ENCODE data around the gene HAX1. TPM values are rescaled to one million over a fixed set of nuclear protein-coding genes. Genes with fewer than 3 reads are reported as not detected.

Gene HAX1
- total RNA-seq, 1 experiment from 2014 or later = 134 TPM

GRCh38 chr1:154290921-154291320 is 18.5 kb downstream of the HAX1 start:
- ChIA-PET POLR2A (ENCODE audit: low non-redundant PET) (no interaction called here), CTCF (interaction anchor here (1.0 kb wide), 1 partner anchor 35 kb away, joined by 3 read pairs; no protein-coding TSS in a partner anchor)
- H3K4me1 ChIP-seq (ENCODE audit: insufficient read depth, low read length, poor library complexity, severe bottlenecking) = no peaks in the 10 kb centered on the region
- peaks cover 12% of the 10 kb centered on the region for H3K9me3 ChIP-seq (ENCODE audit: low read depth, low read length, poor library complexity, severe bottlenecking)
- intact Hi-C loops (cut with micrococcal nuclease; ENCODE audit: unreplicated experiment) = no loop called here
- no peak overlapping the region for H3K4me3 ChIP-seq (ENCODE audit: low read depth, low read length, poor library complexity, severe bottlenecking)
- DNase-seq (ENCODE audit: low spot score) = no peak
- H3K36me3 ChIP-seq (ENCODE audit: insufficient read depth, low read length, poor library complexity, severe bottlenecking) = no peaks in the 10 kb centered on the region
- TF ChIP-seq EZH2 (IDR thresholded peaks at IDR 0.05; ENCODE audit: borderline replicate concordance, low read depth, low read length, poor library complexity, severe bottlenecking) (no peak), CTCF (conservative IDR thresholded peaks at IDR 0.05; ENCODE audit: low read depth, low read length) (no peak)
- no peaks in the 10 kb centered on the region for H3K27me3 ChIP-seq (replicated peaks; ENCODE audit: insufficient read depth, low read depth, low read length, poor library complexity)
- H3K27ac ChIP-seq (ENCODE audit: low read depth, low read length, poor library complexity, severe bottlenecking) = no peak overlapping the region
- BruUV-seq (replicated peaks) = no TSS peak

- Histone ChIP-seq H3K36me3 (ENCODE audit: insufficient read depth, low read length, poor library complexity, severe bottlenecking) (no peaks in the 10 kb centered on the region), H3K9me3 (ENCODE audit: low read depth, low read length, poor library complexity, severe bottlenecking) (peaks cover 12% of the 10 kb centered on the region), H3K4me1 (ENCODE audit: insufficient read depth, low read length, poor library complexity, severe bottlenecking) (no peaks in the 10 kb centered on the region), H3K27ac (ENCODE audit: low read depth, low read length, poor library complexity, severe bottlenecking) (no peak overlapping the region), H3K27me3 (replicated peaks; ENCODE audit: insufficient read depth, low read depth, low read length, poor library complexity) (no peaks in the 10 kb centered on the region), H3K4me3 (ENCODE audit: low read depth, low read length, poor library complexity, severe bottlenecking) (no peak overlapping the region)
- CTCF ChIA-PET = no interaction called here
- intact Hi-C loops (cut with micrococcal nuclease; ENCODE audit: unreplicated experiment) = no loop called here
- no TSS peak for BruUV-seq (replicated peaks)
- TF ChIP-seq EZH2 (IDR thresholded peaks at IDR 0.05; ENCODE audit: borderline replicate concordance, low read depth, low read length, poor library complexity, severe bottlenecking) (no peak), CTCF (conservative IDR thresholded peaks at IDR 0.05; ENCODE audit: low read depth, low read length) (no peak)
- POLR2A ChIA-PET (ENCODE audit: low non-redundant PET) = interaction anchor here (0.5 kb wide), 1 partner anchor 384 kb away, joined by 3 read pairs; no protein-coding TSS in a partner anchor
- no peak for DNase-seq (ENCODE audit: low spot score)
Observed at GRCh38 chr1:154295408-154296235, 23.2 kb downstream of the HAX1 start.

GRCh38 chr1:154301582-154301981 is 29.2 kb downstream of the HAX1 start:
- Histone ChIP-seq H3K4me1 (ENCODE audit: insufficient read depth, low read length, poor library complexity, severe bottlenecking) (no peaks in the 10 kb centered on the region), H3K27me3 (replicated peaks; ENCODE audit: insufficient read depth, low read depth, low read length, poor library complexity) (no peaks in the 10 kb centered on the region), H3K27ac (ENCODE audit: low read depth, low read length, poor library complexity, severe bottlenecking) (no peak overlapping the region), H3K36me3 (ENCODE audit: insufficient read depth, low read length, poor library complexity, severe bottlenecking) (no peaks in the 10 kb centered on the region), H3K4me3 (ENCODE audit: low read depth, low read length, poor library complexity, severe bottlenecking) (no peak overlapping the region), H3K9me3 (ENCODE audit: low read depth, low read length, poor library complexity, severe bottlenecking) (no peaks in the 10 kb centered on the region)
- intact Hi-C loops (cut with micrococcal nuclease; ENCODE audit: unreplicated experiment) = no loop called here
- ChIA-PET POLR2A (ENCODE audit: low non-redundant PET) (no interaction called here), CTCF (no interaction called here)
- no TSS peak for BruUV-seq (replicated peaks)
- no peak for TF ChIP-seq EZH2 (IDR thresholded peaks at IDR 0.05; ENCODE audit: borderline replicate concordance, low read depth, low read length, poor library complexity, severe bottlenecking)
- no peak for TF ChIP-seq CTCF (conservative IDR thresholded peaks at IDR 0.05; ENCODE audit: low read depth, low read length)
- no peak for DNase-seq (ENCODE audit: low spot score)
